NCI-H2107 (cell line): ENCODE results near the gene IL1R1.
"Not testable (repeated sequence)": the region's sequence is repeated elsewhere in the genome, so short reads cannot be mapped to it uniquely, and the experiment has no call there.

Experiments
- DNase-seq: peaks from one replicate; lab custom pipeline; 2025; lab: John Stamatoyannopoulos, UW

The IL1R1 gene

GRCh38 chr2:102110596-102111334, 31.8 kb upstream of the IL1R1 start:
- DNase-seq = no peak

DNA sequence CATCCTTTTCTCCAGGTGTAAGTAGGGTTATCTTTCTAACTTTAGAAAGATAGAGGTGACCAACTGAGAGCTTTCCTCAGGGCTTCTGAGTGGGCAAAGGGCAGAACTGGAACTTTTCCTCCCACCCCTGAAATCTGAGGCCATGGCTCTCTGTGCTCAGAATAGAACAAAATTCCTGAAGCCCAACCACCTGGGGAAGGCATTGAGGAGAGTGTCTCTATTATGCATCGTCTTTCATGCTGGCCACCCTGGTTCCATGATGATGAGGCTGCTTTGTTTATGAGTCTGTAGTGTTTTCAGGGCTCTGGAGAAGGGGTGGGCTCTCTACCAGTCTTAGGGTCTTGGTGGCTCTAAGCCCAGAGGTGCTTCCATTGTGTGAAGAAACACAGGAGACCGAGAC, 30.7 kb upstream of the IL1R1 start:
- no peak for DNase-seq

DNA sequence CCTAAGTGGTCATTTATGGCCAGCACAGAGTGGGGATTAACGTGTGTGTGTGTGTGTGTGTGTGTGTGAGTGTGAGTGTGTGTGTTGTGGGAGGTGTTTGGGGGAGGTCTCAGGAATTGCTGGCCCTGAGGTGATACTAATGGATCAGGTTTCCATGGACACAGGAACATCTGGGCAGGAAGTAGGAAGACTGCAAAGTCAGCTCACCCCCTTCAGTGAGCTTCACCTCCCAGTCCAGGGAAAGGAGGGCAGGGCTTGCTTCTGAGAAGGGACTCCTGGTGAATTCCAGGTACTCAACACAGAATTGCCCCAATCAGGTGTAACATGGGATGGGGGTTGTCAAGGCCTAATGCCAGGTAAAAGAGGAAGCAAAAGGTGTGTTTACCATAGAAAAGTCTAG, 30.3 kb upstream of the IL1R1 start:
- no peak for DNase-seq

GRCh38 chr2:102112692-102113665, 29.6 kb upstream of the IL1R1 start:
- DNase-seq = no peak

- DNase-seq = no peak
Measured at GRCh38 chr2:102114290-102114721, 28.2 kb upstream of the IL1R1 start.

GRCh38 chr2:102114851-102115497, 27.6 kb upstream of the IL1R1 start:
- no peak for DNase-seq

DNA sequence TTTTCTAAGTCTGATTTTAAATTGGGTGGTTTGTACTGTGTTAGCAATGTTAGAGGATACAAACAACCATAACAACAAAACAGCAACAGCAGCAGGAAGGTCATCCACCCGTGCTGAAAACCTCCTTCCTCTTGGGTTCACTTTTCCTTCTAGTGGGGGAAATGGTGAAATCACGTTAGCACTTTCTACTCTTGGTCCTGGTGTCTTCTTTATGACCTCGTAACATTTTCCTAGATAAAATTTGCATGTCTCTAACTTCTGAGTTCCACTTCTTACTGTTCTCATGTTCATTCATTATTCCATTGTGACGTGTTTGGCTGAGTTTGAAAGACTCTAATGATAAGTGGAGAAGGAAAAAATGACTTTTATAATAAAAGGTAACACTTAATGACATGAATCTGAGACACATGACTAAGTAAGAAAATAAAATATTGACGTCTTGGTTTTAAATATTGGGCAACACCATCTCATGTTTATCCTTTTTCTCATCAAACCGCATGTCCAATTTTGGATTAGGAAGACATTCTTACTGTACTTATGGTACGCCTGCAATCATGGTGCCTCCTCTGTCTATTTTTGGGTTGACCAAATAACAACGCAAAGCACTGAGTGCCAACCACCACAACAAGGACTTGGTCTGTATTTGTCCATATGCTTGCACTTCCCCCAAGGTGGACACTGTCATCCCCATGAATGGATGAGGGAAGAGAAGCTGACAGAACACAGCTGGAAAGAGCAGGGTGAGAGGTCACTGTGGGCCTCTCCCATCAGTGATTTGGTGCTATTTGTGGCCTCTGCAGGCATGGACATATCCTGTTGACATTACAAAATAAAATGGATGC, 25.7 kb upstream of the IL1R1 start:
- no peak for DNase-seq

DNA sequence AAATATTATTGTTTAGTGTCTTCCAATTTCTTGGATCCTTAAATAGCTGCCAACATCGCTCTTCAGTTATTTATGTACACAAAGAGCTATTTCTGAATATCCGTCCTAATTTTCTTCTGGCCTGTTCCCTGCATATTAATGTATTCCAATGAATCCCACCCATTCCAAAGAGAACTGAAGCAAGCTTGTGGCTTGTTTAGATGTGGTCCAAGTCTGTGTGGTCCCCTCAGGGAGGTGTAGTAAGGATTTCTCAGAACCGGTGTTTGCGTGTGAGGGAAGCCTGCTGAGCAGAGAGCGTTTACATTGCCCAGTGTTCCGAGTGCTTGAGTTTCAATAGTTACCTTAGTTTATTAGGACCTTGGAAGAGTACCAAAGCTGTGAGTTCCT, 25.1 kb upstream of the IL1R1 start:
- DNase-seq = no peak

- DNase-seq = no peak
Measured at GRCh38 chr2:102119255-102119654, 23.3 kb upstream of the IL1R1 start.

DNA sequence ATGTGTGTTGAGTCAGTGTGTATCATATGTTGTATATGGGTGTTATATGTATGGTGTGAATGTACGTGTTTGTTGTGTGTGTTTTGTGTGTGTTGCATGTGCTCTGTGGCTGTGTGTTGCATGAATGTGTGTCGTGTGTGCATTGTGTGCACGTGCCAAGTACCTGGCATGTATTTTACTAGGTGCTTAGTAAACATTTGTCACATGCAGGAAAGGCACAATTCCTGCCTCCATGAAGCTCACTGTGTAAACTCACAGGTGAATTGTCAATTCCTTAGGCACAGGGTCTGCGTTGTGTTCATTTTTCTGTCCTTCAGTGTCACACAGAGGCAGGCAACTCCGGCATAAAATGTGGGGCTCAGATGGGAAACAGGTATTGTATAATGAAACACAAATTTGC, 22.3 kb upstream of the IL1R1 start:
- DNase-seq = no peak

DNA sequence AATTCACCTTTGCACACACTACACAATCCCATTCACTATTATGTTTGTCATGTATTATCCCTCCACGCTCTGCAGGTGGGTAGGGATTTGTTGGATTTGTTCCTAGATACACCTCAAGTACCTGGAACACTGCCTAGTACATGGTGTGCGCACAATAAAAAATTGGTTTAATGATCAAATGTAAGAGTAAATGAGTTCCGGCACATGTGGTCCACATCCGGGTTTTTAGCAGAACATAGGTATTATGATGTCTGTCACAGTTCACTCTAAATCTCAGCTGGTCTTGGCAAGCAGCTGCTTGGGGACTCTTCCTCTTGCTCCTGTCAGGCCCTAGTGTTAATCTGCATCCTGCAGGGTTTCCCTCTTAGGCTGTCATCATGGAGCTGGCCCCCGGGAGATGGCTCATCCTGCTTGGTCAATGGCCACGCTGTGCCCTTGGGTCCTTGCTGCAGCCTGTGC, 21.8 kb upstream of the IL1R1 start:
- no peak for DNase-seq

GRCh38 chr2:102122115-102122514, 20.4 kb upstream of the IL1R1 start:
- DNase-seq = no peak

GRCh38 chr2:102122909-102123308, 19.6 kb upstream of the IL1R1 start:
- DNase-seq = no peak

DNA sequence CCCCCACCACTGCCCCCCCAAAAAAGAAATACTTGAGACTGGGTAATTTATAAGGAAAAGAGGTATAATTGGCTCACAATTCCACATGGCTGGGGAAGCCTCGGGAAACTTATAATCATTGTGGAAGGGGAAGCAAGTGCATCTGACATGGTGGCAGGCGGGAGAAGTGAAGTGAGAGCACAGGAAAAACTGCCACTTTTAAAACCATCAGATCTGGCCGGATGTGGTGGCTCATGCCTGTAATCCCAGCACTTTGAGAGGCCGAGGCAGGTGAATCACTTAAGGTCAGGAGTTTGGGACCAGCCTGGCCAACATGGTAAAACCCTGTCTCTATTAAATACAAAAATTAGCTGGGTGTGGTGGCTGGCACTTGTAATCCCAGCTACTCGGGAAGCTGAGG, 18.1 kb upstream of the IL1R1 start:
- not testable (repeated sequence) for DNase-seq

- no peak for DNase-seq
Measured at GRCh38 chr2:102126169-102126568, 16.4 kb upstream of the IL1R1 start.

DNA sequence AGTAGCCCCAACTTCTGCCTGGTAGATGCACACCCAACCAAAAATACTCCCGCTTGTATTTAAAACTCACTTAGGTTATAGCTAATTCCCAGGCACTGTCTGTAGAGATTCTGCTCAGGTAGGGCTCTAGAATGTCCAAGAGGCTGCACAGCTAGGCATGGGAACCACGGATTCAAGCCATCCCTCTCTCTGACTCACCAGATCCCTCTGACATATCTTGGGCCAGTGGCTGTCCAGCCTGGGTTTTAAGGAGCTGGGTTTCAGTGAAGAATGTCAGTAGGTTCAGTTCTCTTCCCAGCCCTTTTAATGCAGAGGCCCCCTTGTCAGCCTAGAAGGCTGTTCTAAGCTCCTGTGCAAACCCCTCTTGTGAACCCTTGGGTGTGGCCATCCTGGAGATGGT, 15.9 kb upstream of the IL1R1 start:
- DNase-seq = no peak

- no peak for DNase-seq
Measured at GRCh38 chr2:102129082-102129481, 13.5 kb upstream of the IL1R1 start.

DNA sequence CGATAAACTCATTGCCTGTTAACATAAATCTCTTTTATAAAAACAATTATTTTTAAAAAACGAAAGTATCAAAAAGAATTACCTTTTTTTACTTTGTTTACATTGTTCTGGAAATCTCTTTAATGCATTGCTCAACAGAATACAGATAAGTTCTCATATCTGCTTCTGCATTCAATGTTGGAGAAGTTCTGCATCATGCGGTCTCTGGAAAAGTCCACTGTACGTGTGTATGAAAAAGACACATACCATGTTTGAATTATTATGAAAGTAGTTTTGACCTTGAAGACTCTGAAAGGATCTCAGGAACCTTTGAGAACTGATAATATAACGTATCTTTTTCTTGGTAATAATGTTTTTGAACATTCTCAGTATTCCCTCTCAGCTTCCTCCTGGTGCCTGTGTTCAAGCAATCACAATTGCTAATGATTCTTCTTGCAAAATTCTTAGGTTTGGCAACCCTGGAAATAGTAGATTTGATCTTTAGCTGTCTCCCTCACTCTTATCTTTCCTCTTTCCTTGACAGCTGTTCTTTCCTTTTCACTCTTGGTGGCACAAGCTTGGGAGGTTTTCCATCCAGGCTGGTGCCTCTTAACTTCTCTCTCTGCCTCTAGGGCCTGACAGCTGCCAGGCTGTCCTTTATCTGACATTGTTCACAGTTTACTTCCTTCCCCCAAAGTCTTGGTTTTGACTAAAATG, 12.4 kb upstream of the IL1R1 start:
- DNase-seq = no peak

DNA sequence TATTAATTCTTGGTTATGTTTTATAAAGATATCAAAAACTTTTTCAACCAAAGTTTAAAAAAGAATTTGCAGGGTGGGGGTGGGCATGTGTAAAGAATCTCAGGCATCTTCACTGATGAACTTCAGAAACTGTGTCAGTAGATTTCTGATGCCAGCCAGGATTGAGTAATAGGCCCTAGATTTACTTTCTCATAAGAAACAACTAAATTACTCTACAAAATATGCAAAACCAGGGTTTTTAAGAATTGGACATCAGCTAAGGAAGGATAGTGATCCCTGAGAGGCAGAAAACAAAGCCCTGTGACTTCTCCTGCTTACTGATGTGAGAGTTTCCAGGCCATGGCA, 11.9 kb upstream of the IL1R1 start:
- no peak for DNase-seq

DNA sequence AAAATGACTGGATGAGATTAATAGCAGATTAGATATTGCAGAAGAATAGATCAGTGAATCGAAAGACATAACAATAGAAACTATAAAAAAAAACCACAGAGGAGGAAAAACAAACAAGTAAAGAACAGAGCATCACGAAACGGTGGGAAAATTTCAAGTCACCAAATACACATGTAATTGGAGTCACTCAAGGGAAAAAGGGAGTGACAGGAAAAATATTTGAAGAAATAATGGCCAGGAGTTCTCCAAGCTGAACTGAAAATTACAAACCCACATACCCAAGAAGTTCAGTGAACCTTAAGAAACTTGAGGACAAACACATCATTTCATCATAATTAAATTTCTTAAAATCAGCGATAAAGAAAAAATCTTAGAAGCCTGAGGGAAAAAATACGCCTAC, 11.0 kb upstream of the IL1R1 start:
- no peak for DNase-seq

DNA sequence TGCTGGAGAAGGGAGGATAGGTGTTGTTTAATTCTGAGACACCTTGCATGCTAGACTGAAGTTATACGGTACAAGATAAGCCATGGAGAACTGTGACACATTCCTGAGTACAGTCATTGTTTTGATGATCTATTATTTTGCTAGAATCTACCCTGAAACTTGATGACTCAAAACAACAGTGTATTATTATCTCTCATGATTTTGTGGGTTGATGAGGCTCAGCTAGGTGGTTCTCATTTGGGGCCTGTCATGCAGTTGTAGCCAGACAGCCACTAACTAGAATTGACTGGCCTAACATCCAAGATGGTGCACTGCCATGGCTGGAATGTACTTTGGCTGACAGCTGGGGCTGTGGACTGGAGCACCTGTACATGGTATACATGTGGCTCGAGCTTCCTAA, 5.4 kb upstream of the IL1R1 start:
- no peak for DNase-seq
